GM19238 (cell line): Measurements from ENCODE around the gene C1QB.
"Not testable (repeated sequence)": the region's sequence is repeated elsewhere in the genome, so short reads cannot be mapped to it uniquely, and the experiment has no call there.

Experiments
- DNase-seq: peaks from one replicate; pipeline ENCODE4 v3.0.0; 2011; ENCODE audit warnings: low spot score; ENCODE audit not compliant: insufficient read length

The C1QB gene

GRCh38 chr1:22662318-22662717 is 9.3 kb downstream of the C1QB start:
- no peak for DNase-seq

DNA sequence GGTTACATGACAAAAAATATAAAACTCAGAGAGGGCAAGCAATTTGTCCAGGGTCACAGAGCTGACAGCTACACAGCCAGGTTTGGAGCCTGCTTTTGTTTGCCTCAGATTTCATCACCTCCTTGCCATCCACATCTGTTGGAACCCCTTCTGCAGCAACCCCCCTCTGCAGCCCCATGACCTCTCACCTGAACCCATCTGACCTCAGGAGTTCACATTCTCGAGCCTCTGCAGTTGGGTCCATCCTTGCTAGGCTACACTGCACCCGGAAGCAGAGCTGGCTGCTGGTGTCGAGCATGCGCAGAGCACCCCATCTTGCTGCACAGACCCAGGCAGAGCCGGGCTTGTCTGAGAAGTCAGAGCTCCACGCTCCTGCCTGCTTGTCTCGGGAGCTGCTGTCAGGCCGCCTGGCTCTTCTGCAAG is 10.0 kb downstream of the C1QB start:
- DNase-seq: no peak

DNA sequence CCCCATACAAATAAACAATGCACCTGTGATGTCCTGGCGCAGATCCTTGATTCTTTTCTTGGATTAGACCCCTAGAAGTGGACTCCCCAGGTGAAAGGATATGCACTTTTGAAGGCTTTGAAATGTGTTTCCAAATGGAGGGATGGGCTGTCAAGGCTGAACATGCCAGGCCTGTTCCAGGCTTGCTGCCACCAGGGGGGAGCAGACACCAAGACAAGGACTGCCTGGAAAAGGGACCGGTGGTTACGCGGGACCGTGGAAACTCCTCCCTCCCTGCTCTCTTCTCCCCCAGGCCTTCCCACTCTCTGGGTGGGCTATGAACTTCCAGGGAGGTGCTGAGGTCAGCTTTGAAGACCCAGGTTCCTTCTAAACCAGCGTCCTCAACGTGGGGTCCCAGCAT is 12.7 kb downstream of the C1QB start:
- DNase-seq: no peak

- DNase-seq: no peak
These were observed 13.4 kb downstream of the C1QB start for GRCh38 chr1:22666412-22666811.

GRCh38 chr1:22668840-22669239 is 15.8 kb downstream of the C1QB start:
- DNase-seq: not testable (repeated sequence)

DNA sequence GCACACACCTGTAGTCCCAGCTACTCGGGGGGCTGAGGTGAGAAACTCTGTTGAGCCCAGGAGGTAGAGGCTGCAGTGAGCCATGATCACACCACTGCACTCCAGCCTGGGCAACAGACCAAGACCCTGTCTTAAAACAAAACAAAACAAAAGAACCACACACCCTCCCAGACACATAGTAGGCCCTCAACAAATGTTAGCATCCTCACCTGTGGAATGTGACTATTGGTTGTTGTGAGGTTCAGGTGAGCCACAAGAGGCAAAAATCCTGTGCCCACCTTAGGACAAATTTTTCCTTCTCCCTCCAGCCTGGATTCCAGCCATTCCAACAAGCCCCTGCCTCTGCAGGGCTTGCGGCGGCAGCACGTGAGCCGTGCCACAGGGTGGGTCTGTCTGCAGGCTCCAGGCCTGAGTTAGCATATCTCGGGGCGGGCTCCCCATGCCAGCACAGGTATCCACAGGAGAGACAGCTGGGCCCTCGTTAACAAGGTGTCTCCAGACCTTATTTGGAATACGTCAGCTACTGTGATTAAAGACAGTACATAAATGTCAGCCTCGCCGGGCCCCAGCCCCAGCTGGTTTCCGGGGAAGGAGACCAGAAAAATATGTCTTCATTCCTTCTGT is 17.4 kb downstream of the C1QB start:
- DNase-seq: no peak

- no peak for DNase-seq
These were observed 19.0 kb downstream of the C1QB start for GRCh38 chr1:22671999-22672398.

- peak; percentile 27 for DNase-seq
These were observed 20.7 kb downstream of the C1QB start for GRCh38 chr1:22673486-22674409.

DNA sequence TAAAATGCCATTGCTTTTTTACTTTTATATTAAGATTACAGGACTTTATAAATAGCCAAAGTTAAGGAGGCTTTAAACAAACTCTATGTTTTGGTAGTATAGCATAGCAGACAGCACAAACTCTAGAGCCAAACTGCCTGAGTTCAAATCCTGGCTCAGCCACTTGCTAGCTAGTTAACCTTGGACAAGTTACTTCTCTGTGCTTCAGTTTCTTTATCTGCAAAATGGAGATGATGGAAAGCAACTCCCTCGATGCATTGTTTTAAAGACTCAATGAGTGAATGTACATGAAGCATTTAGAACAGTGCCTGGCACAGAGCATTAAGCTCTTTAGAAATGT is 21.3 kb downstream of the C1QB start:
- DNase-seq: no peak

GRCh38 chr1:22676151-22676550 is 23.1 kb downstream of the C1QB start:
- DNase-seq: not testable (repeated sequence)

DNA sequence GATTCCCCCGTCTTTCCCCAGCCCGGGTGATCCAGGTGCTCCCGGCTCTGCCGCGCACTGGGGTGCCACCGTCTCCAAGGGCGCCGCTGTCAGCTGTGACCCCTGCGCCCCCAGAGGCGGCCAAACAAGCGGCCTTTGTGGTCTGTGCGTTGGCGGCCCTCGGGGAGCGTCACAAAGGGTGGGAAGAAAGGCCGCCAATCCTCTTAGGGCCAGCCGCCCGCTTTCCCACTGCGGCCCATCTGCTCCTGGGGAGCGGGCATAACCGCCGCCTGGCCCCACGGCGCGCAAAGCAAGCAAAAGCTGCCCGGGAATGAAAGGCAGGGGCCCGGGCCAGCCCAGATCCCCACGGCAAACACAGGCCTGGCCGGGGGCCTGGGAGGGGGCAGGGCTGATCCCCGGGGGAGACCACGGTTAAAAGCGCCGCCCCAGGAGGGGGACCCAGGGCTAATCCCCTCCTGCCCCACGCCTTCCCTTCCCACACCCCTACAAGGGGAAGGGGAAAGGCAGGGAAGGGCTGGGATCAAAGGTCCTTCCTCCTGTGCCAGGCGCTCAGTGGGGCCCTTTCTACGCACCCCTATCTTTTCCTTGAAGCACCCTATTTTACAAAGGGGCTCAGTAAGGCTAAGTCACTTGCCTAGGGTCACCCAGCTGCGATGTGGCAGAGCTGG is 24.0 kb downstream of the C1QB start:
- DNase-seq: no peak

GRCh38 chr1:22677931-22678896 is 25.2 kb downstream of the C1QB start:
- DNase-seq: no peak

DNA sequence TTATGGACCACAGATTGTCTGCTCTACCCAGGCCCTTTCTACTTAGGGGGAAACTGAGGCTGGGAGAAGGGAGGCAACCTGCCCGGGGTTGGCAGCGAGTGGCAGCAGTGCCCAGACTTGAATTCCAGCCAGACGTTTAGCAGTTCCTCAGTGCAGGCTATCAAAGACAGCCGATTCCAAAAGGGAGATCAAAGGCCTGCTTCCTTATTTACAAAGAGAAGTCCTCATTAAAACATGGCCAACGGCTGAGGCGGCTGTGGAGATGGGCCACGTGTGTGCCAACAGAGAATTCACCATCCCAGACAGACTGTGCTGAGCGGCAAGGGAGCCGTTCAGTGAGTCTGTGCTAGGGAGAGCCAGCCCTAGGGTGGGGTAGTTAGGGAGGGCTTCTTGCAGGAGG is 27.7 kb downstream of the C1QB start:
- DNase-seq: no peak

- DNase-seq: no peak
These were observed 28.7 kb downstream of the C1QB start for GRCh38 chr1:22681556-22682276.

DNA sequence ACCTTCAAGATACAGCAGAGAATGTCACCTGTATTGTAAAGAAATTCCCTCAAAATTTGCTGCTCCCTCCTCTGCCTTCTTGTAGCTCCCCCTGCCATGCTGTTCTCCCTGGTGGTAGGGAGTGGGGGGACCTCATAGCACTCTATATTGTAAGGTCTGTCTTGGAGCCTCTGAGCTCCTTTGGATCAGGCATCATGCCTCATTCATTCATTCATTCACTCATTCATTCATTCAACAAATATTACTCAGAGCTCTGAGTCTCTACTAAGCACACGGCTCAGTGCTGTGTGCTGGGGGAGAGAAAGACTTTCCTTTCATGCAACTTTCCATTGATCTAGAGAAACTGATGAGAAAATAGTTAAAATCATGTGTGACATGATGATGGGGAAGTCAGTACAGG is 30.5 kb downstream of the C1QB start:
- DNase-seq: no peak

- no peak for DNase-seq
These were observed 32.6 kb downstream of the C1QB start for GRCh38 chr1:22685591-22686059.

GRCh38 chr1:22687191-22687590 is 34.2 kb downstream of the C1QB start:
- no peak for DNase-seq

DNA sequence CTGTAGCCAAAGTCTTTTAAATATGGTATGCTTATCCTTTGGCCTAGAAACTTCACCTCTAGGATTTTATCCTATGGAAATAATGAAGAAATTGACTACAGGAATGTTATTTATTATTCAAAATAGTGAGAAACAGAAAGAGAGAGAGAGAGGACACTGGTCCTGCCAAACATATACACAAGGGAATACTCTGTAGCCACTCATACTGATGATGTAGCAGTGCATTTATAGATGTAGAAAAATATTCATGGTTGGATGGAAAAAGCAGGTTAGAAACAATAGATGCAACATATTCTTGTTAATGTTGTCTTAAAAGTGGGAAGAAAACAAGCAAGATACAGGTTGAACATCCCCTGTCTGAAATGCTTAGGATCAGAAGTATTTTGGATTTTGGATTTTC is 35.4 kb downstream of the C1QB start:
- no peak for DNase-seq

GRCh38 chr1:22689505-22689904 is 36.5 kb downstream of the C1QB start:
- no peak for DNase-seq

DNA sequence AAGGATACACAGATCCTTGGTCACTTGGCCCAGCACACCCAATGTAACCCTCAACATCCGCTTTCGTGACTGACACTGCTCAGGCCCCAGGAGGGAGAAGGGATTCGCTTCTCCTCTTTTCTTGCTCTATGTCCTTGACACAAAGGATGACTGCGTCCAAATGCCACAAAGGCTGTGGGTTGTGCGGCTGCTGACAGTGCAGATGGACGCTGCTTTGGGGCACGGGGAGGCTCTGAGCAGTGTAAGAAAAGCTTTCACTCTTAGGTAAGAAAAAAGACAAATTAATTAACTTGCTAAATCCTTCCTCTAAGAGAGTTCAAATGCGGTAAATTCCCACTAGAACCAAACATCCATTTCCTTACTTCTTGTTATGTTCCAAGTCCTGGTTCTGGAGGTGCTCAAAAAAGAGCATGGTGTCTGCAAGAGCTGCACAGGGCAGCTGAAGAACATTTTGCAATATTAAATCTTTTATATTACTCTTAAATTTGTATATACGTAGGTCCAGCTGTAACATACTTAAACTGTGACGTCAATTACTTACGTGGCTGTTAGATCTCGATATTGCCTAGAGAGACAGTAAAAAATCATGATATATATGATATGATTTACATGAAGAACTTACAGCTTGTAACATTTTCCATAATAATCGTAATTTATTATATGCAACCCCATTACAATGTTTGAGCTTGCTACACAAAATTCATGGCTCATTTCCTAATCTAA is 38.2 kb downstream of the C1QB start:
- DNase-seq: no peak
